Measurements from ENCODE around the gene ROBO1.

Gene ROBO1

GRCh38 chr3:78860567-78860966 lies 907.2 kb downstream of the ROBO1 start:
- no peaks in the 10 kb centered on the region for H3K27me3 Mint-ChIP-seq (ENCODE audit: low read depth, poor library complexity)
- H3K36me3 Mint-ChIP-seq (ENCODE audit: low read depth), result peaks cover 35% of the 10 kb centered on the region
- TF ChIP-seq CTCF (IDR thresholded peaks at IDR 0.05), result no peak
- no peak overlapping the region for H3K27ac Mint-ChIP-seq
- H3K9me3 Mint-ChIP-seq, result peaks cover 18% of the 10 kb centered on the region
- H3K4me3 Mint-ChIP-seq, result no peak overlapping the region
- no peak for DNase-seq
- H3K4me1 Mint-ChIP-seq, result peaks cover 45% of the 10 kb centered on the region

GRCh38 chr3:78858910-78859309 lies 908.9 kb downstream of the ROBO1 start:
- peaks cover 49% of the 10 kb centered on the region for H3K4me1 Mint-ChIP-seq
- H3K36me3 Mint-ChIP-seq (ENCODE audit: low read depth), result peaks cover 36% of the 10 kb centered on the region
- peak overlapping the region; percentile 89 for H3K27ac Mint-ChIP-seq
- peaks cover 18% of the 10 kb centered on the region for H3K9me3 Mint-ChIP-seq
- no peaks in the 10 kb centered on the region for H3K27me3 Mint-ChIP-seq (ENCODE audit: low read depth, poor library complexity)
- peak overlapping the region; percentile 11 for H3K4me3 Mint-ChIP-seq
- TF ChIP-seq CTCF (IDR thresholded peaks at IDR 0.05), result no peak
- no peak for DNase-seq

- no peaks in the 10 kb centered on the region for H3K27me3 Mint-ChIP-seq (ENCODE audit: low read depth, poor library complexity)
- peak overlapping the region; percentile 67 for H3K4me3 Mint-ChIP-seq
- H3K27ac Mint-ChIP-seq, result peak overlapping the region; percentile 97
- no peak for TF ChIP-seq CTCF (IDR thresholded peaks at IDR 0.05)
- peaks cover 18% of the 10 kb centered on the region for H3K9me3 Mint-ChIP-seq
- H3K4me1 Mint-ChIP-seq, result peaks cover 49% of the 10 kb centered on the region
- DNase-seq, result no peak
- H3K36me3 Mint-ChIP-seq (ENCODE audit: low read depth), result peaks cover 42% of the 10 kb centered on the region
Observed at GRCh38 chr3:78858174-78858573, 909.6 kb downstream of the ROBO1 start.

GRCh38 chr3:78857494-78858111 lies 910.2 kb downstream of the ROBO1 start:
- Mint-ChIP-seq H3K36me3 (ENCODE audit: low read depth) (peaks cover 48% of the 10 kb centered on the region), H3K4me3 (no peak overlapping the region), H3K4me1 (peaks cover 49% of the 10 kb centered on the region), H3K27ac (peak overlapping the region; percentile 97), H3K9me3 (peaks cover 18% of the 10 kb centered on the region), H3K27me3 (ENCODE audit: low read depth, poor library complexity) (no peaks in the 10 kb centered on the region)
- no peak for TF ChIP-seq CTCF (IDR thresholded peaks at IDR 0.05)
- DNase-seq, result no peak

- peaks cover 15% of the 10 kb centered on the region for H3K9me3 Mint-ChIP-seq
- TF ChIP-seq CTCF (IDR thresholded peaks at IDR 0.05), result no peak
- H3K27me3 Mint-ChIP-seq (ENCODE audit: low read depth, poor library complexity), result no peaks in the 10 kb centered on the region
- peaks cover 42% of the 10 kb centered on the region for H3K36me3 Mint-ChIP-seq (ENCODE audit: low read depth)
- DNase-seq, result no peak
- peak overlapping the region; percentile 98 for H3K27ac Mint-ChIP-seq
- peak overlapping the region; percentile 63 for H3K4me3 Mint-ChIP-seq
- peaks cover 49% of the 10 kb centered on the region for H3K4me1 Mint-ChIP-seq
Observed at GRCh38 chr3:78856164-78856563, 911.6 kb downstream of the ROBO1 start.

- no peak for TF ChIP-seq CTCF (IDR thresholded peaks at IDR 0.05)
- H3K9me3 Mint-ChIP-seq, result peaks cover 11% of the 10 kb centered on the region
- no peaks in the 10 kb centered on the region for H3K27me3 Mint-ChIP-seq (ENCODE audit: low read depth, poor library complexity)
- peak overlapping the region; percentile 98 for H3K27ac Mint-ChIP-seq
- peak overlapping the region; percentile 38 for H3K4me3 Mint-ChIP-seq
- H3K36me3 Mint-ChIP-seq (ENCODE audit: low read depth), result peaks cover 37% of the 10 kb centered on the region
- no peak for DNase-seq
- peaks cover 48% of the 10 kb centered on the region for H3K4me1 Mint-ChIP-seq
Observed at GRCh38 chr3:78855190-78855589, 912.6 kb downstream of the ROBO1 start.
